Central memory CD8-positive, alpha-beta T cell (primary cell): ENCODE data around the gene KCNN1.

Source experiments
- ATAC-seq: fragments of 150-1000 bp; cut with Tn5 transposase; replicated peaks from 2 replicates; pipeline ENCODE4 v1.10.0; 2022; ENCODE audit warnings: mild to moderate bottlenecking, moderate FRiP score, moderate number of reproducible peaks; ENCODE audit not compliant: poor library complexity, severe bottlenecking; ENCODE audit errors: extremely low read depth
- DNase-seq, 2 donors: peaks; one replicate each; pipeline ENCODE4 v3.0.0; 2021; ENCODE audit warnings: low spot score in 2 of 2
- H3K27ac Mint-ChIP-seq: one replicate; pipeline ENCODE4 v1.8.0; 2022; ENCODE audit warnings: low read depth, mild to moderate bottlenecking, moderate library complexity, mixed read lengths
- H3K27me3 Mint-ChIP-seq: one replicate; pipeline ENCODE4 v1.8.0; 2022; ENCODE audit warnings: mixed read lengths
- H3K36me3 Mint-ChIP-seq: one replicate; pipeline ENCODE4 v1.8.0; 2022; ENCODE audit warnings: mild to moderate bottlenecking, moderate library complexity, mixed read lengths; ENCODE audit not compliant: insufficient read depth
- H3K4me1 Mint-ChIP-seq: one replicate; pipeline ENCODE4 v1.8.0; 2022; ENCODE audit warnings: mixed read lengths
- H3K4me3 Mint-ChIP-seq: one replicate; pipeline ENCODE4 v1.8.0; 2022; ENCODE audit warnings: mild to moderate bottlenecking, moderate library complexity, mixed read lengths
- H3K9me3 Mint-ChIP-seq: one replicate; pipeline ENCODE4 v1.8.0; 2022; ENCODE audit warnings: mixed read lengths

KCNN1 gene

GRCh38 chr19:17966129-17966483 lies 801 bp upstream of the KCNN1 start:
- Mint-ChIP-seq H3K4me1 (peaks cover 11% of the 10 kb centered on the region), H3K36me3 (peaks cover 1% of the 10 kb centered on the region), H3K9me3 (no peaks in the 10 kb centered on the region), H3K27ac (no peak overlapping the region), H3K27me3 (peaks cover 61% of the 10 kb centered on the region), H3K4me3 (no peak overlapping the region)
- DNase-seq (no peak), ATAC-seq (no peak)

GRCh38 chr19:17967257-17968051 lies 547 bp downstream of the KCNN1 start:
- ATAC-seq (no peak), DNase-seq (no peak)
- peaks cover 1% of the 10 kb centered on the region for H3K36me3 Mint-ChIP-seq
- no peaks in the 10 kb centered on the region for H3K9me3 Mint-ChIP-seq
- H3K4me3 Mint-ChIP-seq, result no peak overlapping the region
- H3K4me1 Mint-ChIP-seq, result peaks cover 11% of the 10 kb centered on the region
- peaks cover 53% of the 10 kb centered on the region for H3K27me3 Mint-ChIP-seq
- H3K27ac Mint-ChIP-seq, result no peak overlapping the region

GRCh38 chr19:17968362-17968761 lies 1.5 kb downstream of the KCNN1 start:
- Mint-ChIP-seq H3K9me3 (no peaks in the 10 kb centered on the region), H3K4me1 (peaks cover 11% of the 10 kb centered on the region), H3K4me3 (no peak overlapping the region), H3K27me3 (peaks cover 48% of the 10 kb centered on the region), H3K36me3 (peaks cover 1% of the 10 kb centered on the region), H3K27ac (no peak overlapping the region)
- DNase-seq (no peak), ATAC-seq (no peak)

GRCh38 chr19:17969096-17969792 lies 2.3 kb downstream of the KCNN1 start:
- Mint-ChIP-seq H3K9me3 (no peaks in the 10 kb centered on the region), H3K27ac (no peak overlapping the region), H3K4me1 (peaks cover 11% of the 10 kb centered on the region), H3K36me3 (peaks cover 1% of the 10 kb centered on the region), H3K4me3 (no peak overlapping the region), H3K27me3 (peaks cover 39% of the 10 kb centered on the region)
- DNase-seq (no peak), ATAC-seq (no peak)

GRCh38 chr19:17972230-17972629 lies 5.3 kb downstream of the KCNN1 start:
- Mint-ChIP-seq H3K4me1 (no peaks in the 10 kb centered on the region), H3K36me3 (no peaks in the 10 kb centered on the region)

GRCh38 chr19:17973759-17974158 lies 6.9 kb downstream of the KCNN1 start:
- Mint-ChIP-seq H3K36me3 (no peaks in the 10 kb centered on the region), H3K4me3 (no peak overlapping the region), H3K27ac (no peak overlapping the region), H3K27me3 (no peaks in the 10 kb centered on the region), H3K9me3 (no peaks in the 10 kb centered on the region), H3K4me1 (no peaks in the 10 kb centered on the region)
- no peak for DNase-seq
- ATAC-seq, result no peak

More at GRCh38 chr19:17972230-17972629, 5.3 kb downstream of the KCNN1 start:
- no peak for DNase-seq
- Mint-ChIP-seq H3K4me3 (no peak overlapping the region), H3K27ac (no peak overlapping the region), H3K27me3 (peaks cover 9% of the 10 kb centered on the region), H3K9me3 (no peaks in the 10 kb centered on the region)
- no peak for ATAC-seq

GRCh38 chr19:17974551-17974950 lies 7.6 kb downstream of the KCNN1 start:
- Mint-ChIP-seq H3K36me3 (no peaks in the 10 kb centered on the region), H3K27me3 (no peaks in the 10 kb centered on the region), H3K4me3 (no peak overlapping the region), H3K4me1 (no peaks in the 10 kb centered on the region), H3K27ac (no peak overlapping the region), H3K9me3 (no peaks in the 10 kb centered on the region)
- ATAC-seq (no peak), DNase-seq (no peak)

- peaks cover 2% of the 10 kb centered on the region for H3K27me3 Mint-ChIP-seq
- no peaks in the 10 kb centered on the region for H3K9me3 Mint-ChIP-seq
- H3K27ac Mint-ChIP-seq, result no peak overlapping the region
- no peaks in the 10 kb centered on the region for H3K4me1 Mint-ChIP-seq
- H3K36me3 Mint-ChIP-seq, result no peaks in the 10 kb centered on the region
- ATAC-seq (no peak), DNase-seq (no peak)
- no peak overlapping the region for H3K4me3 Mint-ChIP-seq
Measured at GRCh38 chr19:17975032-17975431, 8.1 kb downstream of the KCNN1 start.

- Mint-ChIP-seq H3K9me3 (no peaks in the 10 kb centered on the region), H3K4me3 (no peak overlapping the region), H3K4me1 (no peaks in the 10 kb centered on the region), H3K36me3 (no peaks in the 10 kb centered on the region), H3K27ac (no peak overlapping the region), H3K27me3 (peaks cover 19% of the 10 kb centered on the region)
- no peak for DNase-seq
- ATAC-seq, result no peak
Measured at GRCh38 chr19:17977021-17977420, 10.1 kb downstream of the KCNN1 start.

- no peaks in the 10 kb centered on the region for H3K9me3 Mint-ChIP-seq
- no peak overlapping the region for H3K4me3 Mint-ChIP-seq
- DNase-seq (no peak), ATAC-seq (no peak)
- H3K27me3 Mint-ChIP-seq, result peaks cover 23% of the 10 kb centered on the region
- no peak overlapping the region for H3K27ac Mint-ChIP-seq
- no peaks in the 10 kb centered on the region for H3K4me1 Mint-ChIP-seq
- no peaks in the 10 kb centered on the region for H3K36me3 Mint-ChIP-seq
Measured at GRCh38 chr19:17977488-17977887, 10.6 kb downstream of the KCNN1 start.

- Mint-ChIP-seq H3K4me3 (no peak overlapping the region), H3K4me1 (no peaks in the 10 kb centered on the region), H3K36me3 (peaks cover 1% of the 10 kb centered on the region), H3K27ac (no peak overlapping the region), H3K27me3 (peaks cover 44% of the 10 kb centered on the region), H3K9me3 (no peaks in the 10 kb centered on the region)
- ATAC-seq, result no peak
- DNase-seq, result no peak
Measured at GRCh38 chr19:17981611-17982010, 14.7 kb downstream of the KCNN1 start.

- H3K4me1 Mint-ChIP-seq, result no peaks in the 10 kb centered on the region
- no peak overlapping the region for H3K27ac Mint-ChIP-seq
- H3K36me3 Mint-ChIP-seq, result peaks cover 1% of the 10 kb centered on the region
Measured at GRCh38 chr19:17982430-17982829, 15.5 kb downstream of the KCNN1 start.

More at GRCh38 chr19:17982430-17982829, 15.5 kb downstream of the KCNN1 start:
- ATAC-seq (no peak), DNase-seq (no peak)
- H3K4me3 Mint-ChIP-seq, result no peak overlapping the region
- peaks cover 44% of the 10 kb centered on the region for H3K27me3 Mint-ChIP-seq
- no peaks in the 10 kb centered on the region for H3K9me3 Mint-ChIP-seq
